Measurements from ENCODE around the gene OR5K3. TPM values are rescaled to one million over a fixed set of nuclear protein-coding genes. Genes with fewer than 3 reads are reported as not detected.

OR5K3 gene
- polyA plus RNA-seq, 3 donors, result not detected

- intact Hi-C loops (cut with micrococcal nuclease), result no loop called here
- TF ChIP-seq CTCF (IDR thresholded peaks at IDR 0.05), result no peak
- H3K9me3 ChIP-seq (replicated peaks in 1 of 2; ENCODE audit: control insufficient read depth in 1 of 2, insufficient read depth in 1 of 2, low read length in 2 of 2), result peaks cover 0 to 9% of the 10 kb centered on the region in 2 donors
- H4K20me1 ChIP-seq (ENCODE audit: insufficient read depth, low read length), result no peaks in the 10 kb centered on the region
- no peak overlapping the region for H2AFZ ChIP-seq (ENCODE audit: insufficient read depth, low read depth, low read length, poor library complexity, severe bottlenecking)
- WGBS (ENCODE audit: insufficient coverage), result no CpG with 5 or more reads among the region's 2 CpGs
- no peak overlapping the region for H3K4me2 ChIP-seq (replicated peaks; ENCODE audit: extremely low read depth, low read length, poor library complexity, severe bottlenecking)
- Mint-ChIP-seq H3K4me3 (no peak overlapping the region), H3K36me3 (no peaks in the 10 kb centered on the region), H3K27ac (no peak overlapping the region), H3K27me3 (ENCODE audit: low read depth in 3 of 3) (peaks cover 0 to 1% (median 0%) of the 10 kb centered on the region in 3 donors), H3K4me1 (no peaks in the 10 kb centered on the region), H3K9me3 (peaks cover 4 to 14% (median 9%) of the 10 kb centered on the region in 7 donors)
- no peak overlapping the region for H3K27ac ChIP-seq (ENCODE audit: low read depth in 1 of 2, low read length in 2 of 2)
- H3K4me3 ChIP-seq (replicated peaks in 1 of 3; ENCODE audit: low read depth in 2 of 3, low read length in 3 of 3), result no peak overlapping the region
- no peaks in the 10 kb centered on the region for H3K36me3 ChIP-seq (replicated peaks in 1 of 2; ENCODE audit: control insufficient read depth in 1 of 2, insufficient read depth in 2 of 2, low read length in 2 of 2)
- DNase-seq, result no peak
- H3K9ac ChIP-seq (ENCODE audit: insufficient read depth, low read length, poor library complexity, severe bottlenecking), result no peak overlapping the region
- no peaks in the 10 kb centered on the region for H3K4me1 ChIP-seq (ENCODE audit: control insufficient read depth in 1 of 2, insufficient read depth in 2 of 2, low read length in 2 of 2)
- H3K27me3 ChIP-seq (ENCODE audit: control insufficient read depth in 2 of 2, insufficient read depth in 2 of 2, low read length in 2 of 2), result no peaks in the 10 kb centered on the region
- no peaks in the 10 kb centered on the region for H3K79me2 ChIP-seq (ENCODE audit: insufficient read depth, low read length)
These were observed 29.2 kb upstream of the OR5K3 start for GRCh38 chr3:98361289-98361688.

- H3K9me3 ChIP-seq (replicated peaks in 1 of 2; ENCODE audit: control insufficient read depth in 1 of 2, insufficient read depth in 1 of 2, low read length in 2 of 2), result no peaks in the 10 kb centered on the region
- DNase-seq, result no peak
- no peaks in the 10 kb centered on the region for H3K36me3 Mint-ChIP-seq
- H3K27ac Mint-ChIP-seq, result no peak overlapping the region
- no peak overlapping the region for H2AFZ ChIP-seq (ENCODE audit: insufficient read depth, low read depth, low read length, poor library complexity, severe bottlenecking)
- H3K4me3 ChIP-seq (replicated peaks in 1 of 3; ENCODE audit: low read depth in 2 of 3, low read length in 3 of 3), result no peak overlapping the region
- no peaks in the 10 kb centered on the region for H4K20me1 ChIP-seq (ENCODE audit: insufficient read depth, low read length)
- intact Hi-C loops (cut with micrococcal nuclease), result no loop called here
- WGBS (ENCODE audit: insufficient coverage), result 100% methylated on average over 1 of the region's 4 CpGs
- H3K27me3 ChIP-seq (ENCODE audit: control insufficient read depth in 2 of 2, insufficient read depth in 2 of 2, low read length in 2 of 2), result no peaks in the 10 kb centered on the region
- H3K9me3 Mint-ChIP-seq, result peaks cover 0 to 5% (median 3%) of the 10 kb centered on the region in 7 donors
- TF ChIP-seq CTCF (IDR thresholded peaks at IDR 0.05), result no peak
- no peak overlapping the region for H3K4me2 ChIP-seq (replicated peaks; ENCODE audit: extremely low read depth, low read length, poor library complexity, severe bottlenecking)
- H3K4me3 Mint-ChIP-seq, result no peak overlapping the region
- H3K4me1 Mint-ChIP-seq, result no peaks in the 10 kb centered on the region
- H3K4me1 ChIP-seq (ENCODE audit: control insufficient read depth in 1 of 2, insufficient read depth in 2 of 2, low read length in 2 of 2), result no peaks in the 10 kb centered on the region
- no peaks in the 10 kb centered on the region for H3K27me3 Mint-ChIP-seq (ENCODE audit: low read depth in 3 of 3)
- H3K9ac ChIP-seq (ENCODE audit: insufficient read depth, low read length, poor library complexity, severe bottlenecking), result no peak overlapping the region
- no peaks in the 10 kb centered on the region for H3K79me2 ChIP-seq (ENCODE audit: insufficient read depth, low read length)
- no peaks in the 10 kb centered on the region for H3K36me3 ChIP-seq (replicated peaks in 1 of 2; ENCODE audit: control insufficient read depth in 1 of 2, insufficient read depth in 2 of 2, low read length in 2 of 2)
- H3K27ac ChIP-seq (ENCODE audit: low read depth in 1 of 2, low read length in 2 of 2), result no peak overlapping the region
These were observed 22.8 kb upstream of the OR5K3 start for GRCh38 chr3:98367464-98368246.
